Pancreas (tissue), 10 donors: ENCODE results near the gene CDKN1C. TPM values are rescaled to one million over a fixed set of nuclear protein-coding genes. Genes with fewer than 3 reads are reported as not detected.

Source experiments
- ATAC-seq, 4 donors: fragments of 200-7000 bp; cut with Tn5 transposase; one replicate each; pipeline versions ENCODE4 v1.8.0 to v1.9.1; 2020; ENCODE audit warnings: mild to moderate bottlenecking in 4 of 4, moderate library complexity in 4 of 4
- DNase-seq, 6 donors: peaks; one replicate each; pipeline ENCODE4 v3.0.0-alpha.2; 2020
- FAIRE-seq: peaks from 2 replicates; lab custom pipeline; 2012; peaks lifted over from hg19 to GRCh38; lab: Jason Lieb, UNC
- H3K27ac ChIP-seq, 4 donors: fragments of 200-600 bp; sonication (generic); 1 replicate in 3 of 4; 2 replicates in 1 of 4; pipeline versions ENCODE4 v1.5.0 to v1.8.0; 2020
- H3K27me3 ChIP-seq, 4 donors: fragments of 200-600 bp; one replicate each; pipeline ENCODE4 v1.8.0; 2021
- H3K36me3 ChIP-seq, 3 donors: fragments of 200-600 bp; sonication (generic) in 1 of 3; one replicate each; pipeline versions ENCODE4 v1.5.0 to v1.8.0; 2020 to 2021
- H3K4me1 ChIP-seq, 3 donors: fragments of 200-600 bp; one replicate each; pipeline ENCODE4 v1.8.0; 2021
- H3K4me3 ChIP-seq, 4 donors: fragments of 200-600 bp; sonication (generic) in 2 of 4; one replicate each; pipeline versions ENCODE4 v1.5.0 to v1.8.0; 2020 to 2021
- H3K9me3 ChIP-seq, 4 donors: fragments of 200-600 bp; one replicate each; pipeline ENCODE4 v1.8.0; 2021
- CTCF ChIP-seq, 4 donors: fragments of 200-600 bp; sonication (generic) in 3 of 4; IDR thresholded peaks; one replicate each; pipeline versions ENCODE4 v1.5.0 to v1.8.0; 2021; ENCODE audit warnings: antibody characterized with exemption in 4 of 4
- WGBS, 2 donors: extraction: QIAGEN DNeasy Blood & Tissue Kit; methylation state at CpG; one replicate each; pipeline ENCODE4 v1.1.7; 2013; 5-methylcytosine and 5-hydroxymethylcytosine counted together
- intact Hi-C, 3 donors: fragments of 100-400 bp; cut with DNase I; formaldehyde crosslinking; loops; one replicate each; pipeline versions ENCODE4 v1.11.1 to v1.14.2; 2022
- polyA plus RNA-seq, 2 donors: library from polyadenylated mRNA; stranded (reverse); fragments of 200-250 nt; gene quantifications; one replicate each; pipeline ENCODE4 v1.2.3, GENCODE V29; 2013
- total RNA-seq, 6 donors: library from RNA; stranded (reverse); fragmentation: NEBNext Ultra II Directional in 4 of 6; extraction: Animal tissue kit (Norgen Biotek cat#: 25700) in 4 of 6; gene quantifications; one replicate each; pipeline versions ENCODE4 v1.2.1 to v1.2.4, GENCODE V29; 2021 to 2023
- donor health status: healthy with polysubstance abuse.
- donor health status: DM: no; HTN: no; CAD: no; lungs with moderate emphysema.
- donor health status: DM: no; HTN: no; CAD: no.
- donor health status: control.
- donor health status: control.
- donor health status: Bipolar disorder and iron deficiency.
- donor health status: DM: yes; HTN: yes; CAD: no.
- donor health status: DM: no; HTN: no; CAD: no.
- donor health status: DM: no; HTN: no; CAD: no.
- donor health status: DM: yes; HTN: yes; CAD: no.

CDKN1C gene
- total and polyA plus RNA-seq, 8 donors, result 9.2 to 71.4 (median 20.0) TPM

DNA sequence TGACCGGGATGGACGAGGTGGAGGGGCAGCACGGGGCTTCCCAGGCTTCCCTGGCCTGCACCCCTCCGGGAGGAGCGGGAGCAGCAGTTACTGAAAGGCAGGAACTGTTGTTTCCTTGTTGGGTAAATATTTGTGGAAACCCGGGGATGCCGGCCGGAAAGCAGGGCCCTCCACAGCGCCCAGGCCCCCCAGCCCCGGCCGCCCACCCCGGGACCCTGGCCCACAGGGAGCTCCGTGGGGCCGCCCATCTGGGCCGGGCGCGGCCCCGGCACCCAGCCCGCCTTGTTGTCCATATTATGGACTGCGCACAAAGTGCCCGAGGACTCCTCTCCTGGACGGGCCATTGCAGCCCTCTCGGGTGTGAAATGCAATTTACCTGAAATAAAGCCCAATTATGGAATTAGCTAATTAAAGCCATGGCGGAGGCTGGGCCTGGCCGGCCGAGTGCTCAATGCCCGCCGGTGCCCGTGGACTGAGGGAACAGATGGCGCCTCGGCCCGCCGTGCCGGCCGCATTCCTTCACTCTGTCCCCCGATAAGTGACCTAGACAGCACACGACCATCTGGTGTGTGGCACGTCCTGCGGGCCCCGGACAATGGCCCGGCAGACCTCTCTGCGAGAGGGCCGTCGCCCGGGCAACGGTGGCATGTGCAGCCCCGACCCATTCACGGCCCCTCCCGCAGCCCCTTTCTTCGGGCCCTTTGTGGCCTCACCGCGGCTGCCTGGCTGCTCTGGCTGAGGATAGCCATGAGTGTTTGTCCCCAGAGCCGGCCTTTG, 35.4 kb downstream of the CDKN1C start:
- no peak overlapping the region for H3K4me3 ChIP-seq

GRCh38 chr11:2848497-2848896, 37.1 kb downstream of the CDKN1C start:
- no peaks in the 10 kb centered on the region for H3K9me3 ChIP-seq
- DNase-seq (no peak), FAIRE-seq (no peak), ATAC-seq (no peak)
- no peaks in the 10 kb centered on the region for H3K4me1 ChIP-seq
- no peaks in the 10 kb centered on the region for H3K36me3 ChIP-seq
- intact Hi-C loops, result no loop called here
- no peaks in the 10 kb centered on the region for H3K27me3 ChIP-seq
- H3K4me3 ChIP-seq, result no peak overlapping the region
- no peak overlapping the region for H3K27ac ChIP-seq
- WGBS, 2 donors, result 93 to 97% methylated on average over 9 of the region's 9 CpGs
- no peak for TF ChIP-seq CTCF (IDR thresholded peaks at IDR 0.05)

More for the DNA sequence above, 35.4 kb downstream of the CDKN1C start:
- Histone ChIP-seq H3K36me3 (no peaks in the 10 kb centered on the region), H3K27ac (no peak overlapping the region), H3K4me1 (no peaks in the 10 kb centered on the region), H3K9me3 (no peaks in the 10 kb centered on the region), H3K27me3 (no peaks in the 10 kb centered on the region)
- DNase-seq (no peak), FAIRE-seq (no peak), ATAC-seq (no peak)
- TF ChIP-seq CTCF (IDR thresholded peaks at IDR 0.05), result no peak
- intact Hi-C loops, result no loop called here
- 68% methylated on average over 48 to 53 of the region's 53 CpGs for WGBS, 2 donors

DNA sequence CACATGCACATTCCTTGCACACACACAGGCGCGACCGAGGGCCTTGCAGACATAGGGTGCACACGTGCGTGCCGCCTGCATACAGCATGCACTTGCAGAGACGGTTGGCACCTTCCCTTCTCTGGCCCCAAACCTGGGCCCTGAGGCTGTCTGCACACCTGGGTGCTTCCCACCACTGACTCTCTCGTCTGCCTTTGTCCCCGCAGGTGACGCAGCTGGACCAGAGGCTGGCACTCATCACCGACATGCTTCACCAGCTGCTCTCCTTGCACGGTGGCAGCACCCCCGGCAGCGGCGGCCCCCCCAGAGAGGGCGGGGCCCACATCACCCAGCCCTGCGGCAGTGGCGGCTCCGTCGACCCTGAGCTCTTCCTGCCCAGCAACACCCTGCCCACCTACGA, 38.0 kb downstream of the CDKN1C start:
- Histone ChIP-seq H3K9me3 (no peaks in the 10 kb centered on the region), H3K4me3 (no peak overlapping the region), H3K4me1 (no peaks in the 10 kb centered on the region), H3K36me3 (no peaks in the 10 kb centered on the region), H3K27me3 (no peaks in the 10 kb centered on the region), H3K27ac (no peak overlapping the region)
- no peak for TF ChIP-seq CTCF (IDR thresholded peaks at IDR 0.05)
- 55 to 65% methylated on average over 21 of the region's 21 CpGs for whole genome bisulfite sequencing, 2 donors
- ATAC-seq (peak in 3 of 4 donors; percentile 7 to 25 (median 9)), FAIRE-seq (no peak), DNase-seq (peak in 2 of 6 donors; percentile 17 to 72)
- intact Hi-C loops, result no loop called here

DNA sequence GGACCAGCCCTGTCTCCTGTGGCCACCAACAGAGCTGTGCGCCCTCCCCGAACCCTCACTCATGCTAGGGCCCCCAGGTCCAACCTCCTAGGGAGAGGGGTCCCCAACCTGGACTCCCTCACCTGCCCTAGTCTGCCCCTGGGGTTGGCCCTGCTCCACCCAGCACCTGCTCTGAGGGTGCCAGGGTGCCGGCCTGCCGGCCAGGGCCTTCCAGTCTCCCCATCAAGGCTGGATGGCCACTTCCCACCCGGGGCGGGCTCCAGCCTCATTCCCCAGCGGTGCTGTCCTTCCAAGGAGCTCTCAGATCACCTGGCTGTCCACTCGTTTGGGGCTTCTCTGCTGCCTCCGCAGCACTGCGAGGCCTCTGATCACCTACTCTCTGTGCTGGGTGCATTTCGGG, 39.1 kb downstream of the CDKN1C start:
- intact Hi-C loops, result no loop called here
- H3K36me3 ChIP-seq, result no peaks in the 10 kb centered on the region
- WGBS, 2 donors, result 91 to 94% methylated on average over 11 of the region's 11 CpGs
- H3K4me1 ChIP-seq, result no peaks in the 10 kb centered on the region
- no peak for ATAC-seq
- H3K9me3 ChIP-seq, result no peaks in the 10 kb centered on the region
- H3K27me3 ChIP-seq, result no peaks in the 10 kb centered on the region
- no peak for TF ChIP-seq CTCF (IDR thresholded peaks at IDR 0.05)
- no peak overlapping the region for H3K4me3 ChIP-seq
- H3K27ac ChIP-seq, result no peak overlapping the region
- no peak for DNase-seq
- no peak for FAIRE-seq

DNA sequence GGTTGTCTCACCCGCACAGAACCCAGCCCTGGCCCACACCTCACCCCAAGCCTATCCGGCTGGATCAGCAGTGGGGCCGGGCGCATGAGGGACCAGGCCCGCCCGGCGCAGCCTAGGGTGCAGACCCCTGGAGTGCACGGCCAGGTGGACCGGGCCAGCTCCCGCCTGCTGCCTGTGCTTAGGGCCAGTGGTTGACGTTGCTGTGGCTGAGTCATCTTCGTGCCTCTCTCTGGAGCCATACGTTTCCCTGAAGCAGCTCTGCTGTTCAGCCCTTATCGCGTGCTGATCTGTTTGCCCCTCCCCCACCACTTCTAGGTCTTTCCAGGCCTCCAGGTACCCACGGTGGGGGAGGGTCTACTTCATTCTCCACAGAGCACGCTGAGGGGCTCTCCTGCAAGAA, 39.5 kb downstream of the CDKN1C start:
- DNase-seq, result no peak
- Histone ChIP-seq H3K4me1 (no peaks in the 10 kb centered on the region), H3K4me3 (no peak overlapping the region), H3K9me3 (no peaks in the 10 kb centered on the region), H3K36me3 (no peaks in the 10 kb centered on the region), H3K27ac (no peak overlapping the region), H3K27me3 (no peaks in the 10 kb centered on the region)
- no peak for TF ChIP-seq CTCF (IDR thresholded peaks at IDR 0.05)
- ATAC-seq, result no peak
- FAIRE-seq, result no peak
- intact Hi-C loops, result no loop called here
- WGBS, 2 donors, result 91 to 92% methylated on average over 17 of the region's 17 CpGs
